GM18907 (cell line): ENCODE data around the gene ASXL2.
"Not testable (repeated sequence)": the region's sequence is repeated elsewhere in the genome, so short reads cannot be mapped to it uniquely, and the experiment has no call there.

Experiments
- ATAC-seq: cut with Tn5 transposase; IDR thresholded peaks from one replicate; pipeline ENCODE4 v1.9.1; 2021; ENCODE audit warnings: mild to moderate bottlenecking, moderate library complexity; ENCODE audit not compliant: unreplicated experiment

The ASXL2 gene

GRCh38 chr2:25742501-25742900 is 135.8 kb downstream of the ASXL2 start:
- no peak for ATAC-seq

GRCh38 chr2:25740810-25741381 is 137.4 kb downstream of the ASXL2 start:
- no peak for ATAC-seq

- ATAC-seq = no peak
These were observed 139.6 kb downstream of the ASXL2 start for GRCh38 chr2:25738383-25739343.

- ATAC-seq = no peak
These were observed 141.3 kb downstream of the ASXL2 start for GRCh38 chr2:25736899-25737515.

- ATAC-seq = no peak
These were observed 142.5 kb downstream of the ASXL2 start for GRCh38 chr2:25735835-25736234.

- ATAC-seq = no peak
These were observed 149.7 kb downstream of the ASXL2 start for GRCh38 chr2:25728559-25728958.

- ATAC-seq = no peak
These were observed 151.8 kb downstream of the ASXL2 start for GRCh38 chr2:25726522-25726921.

GRCh38 chr2:25725877-25726276 is 152.4 kb downstream of the ASXL2 start:
- ATAC-seq = no peak

GRCh38 chr2:25724756-25725155 is 153.5 kb downstream of the ASXL2 start:
- no peak for ATAC-seq

- no peak for ATAC-seq
These were observed 156.1 kb downstream of the ASXL2 start for GRCh38 chr2:25722224-25722623.

- no peak for ATAC-seq
These were observed 157.7 kb downstream of the ASXL2 start for GRCh38 chr2:25720575-25720974.

GRCh38 chr2:25714740-25715139 is 163.5 kb downstream of the ASXL2 start:
- no peak for ATAC-seq

- ATAC-seq = no peak
These were observed 165.8 kb downstream of the ASXL2 start for GRCh38 chr2:25712455-25712854.

GRCh38 chr2:25711675-25712354 is 166.5 kb downstream of the ASXL2 start:
- no peak for ATAC-seq

GRCh38 chr2:25710750-25711149 is 167.5 kb downstream of the ASXL2 start:
- ATAC-seq = no peak

- no peak for ATAC-seq
These were observed 168.9 kb downstream of the ASXL2 start for GRCh38 chr2:25709349-25709748.

- no peak for ATAC-seq
These were observed 170.2 kb downstream of the ASXL2 start for GRCh38 chr2:25707927-25708590.

- not testable (repeated sequence) for ATAC-seq
These were observed 172.7 kb downstream of the ASXL2 start for GRCh38 chr2:25705575-25705974.

GRCh38 chr2:25701801-25702200 is 176.5 kb downstream of the ASXL2 start:
- no peak for ATAC-seq

GRCh38 chr2:25700221-25700660 is 178.0 kb downstream of the ASXL2 start:
- ATAC-seq = no peak

GRCh38 chr2:25699216-25699615 is 179.1 kb downstream of the ASXL2 start:
- ATAC-seq = no peak
